ENCODE measurements around the gene MARK1.

MARK1 gene

DNA sequence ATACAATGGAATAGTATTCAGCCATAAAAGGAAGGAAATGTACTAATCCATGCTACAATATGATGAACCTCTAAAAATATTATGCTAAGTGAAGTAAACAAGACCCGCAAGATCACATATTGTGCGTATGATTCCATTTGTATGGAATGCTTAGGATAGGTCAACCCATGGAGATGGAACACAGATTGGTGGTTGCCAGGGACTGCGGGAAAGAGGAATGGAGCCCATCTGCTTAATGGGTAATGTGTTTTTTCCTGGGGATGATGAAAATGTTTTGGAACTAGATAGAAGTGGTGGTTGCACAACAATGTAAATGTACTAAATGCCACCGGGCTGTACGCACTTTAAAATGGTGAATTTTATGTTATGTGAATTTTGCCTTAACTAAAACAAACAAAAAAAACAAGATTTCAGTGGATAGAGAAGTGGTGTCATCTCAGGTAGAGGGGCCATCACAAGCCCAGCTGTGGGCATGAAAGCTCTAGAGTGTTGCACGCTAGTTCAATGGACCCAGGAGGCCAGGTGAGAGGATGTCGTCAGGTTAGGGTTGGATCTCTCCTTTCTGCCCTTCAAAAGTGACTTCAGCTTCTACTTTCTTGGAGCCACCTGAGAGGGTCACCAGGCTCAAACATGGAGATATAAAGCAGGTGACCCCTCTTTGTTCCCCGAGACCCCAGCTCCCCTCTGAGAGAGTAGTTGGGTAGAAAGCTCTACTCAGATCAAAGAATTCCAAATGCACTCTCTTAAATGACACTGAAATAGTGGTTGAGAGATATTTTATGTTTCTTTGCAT is 164.7 kb downstream of the MARK1 start:
- DNase-seq = no peak

GRCh38 chr1:220694866-220695382 is 167.0 kb downstream of the MARK1 start:
- no peak for DNase-seq

GRCh38 chr1:220695426-220695825 is 167.5 kb downstream of the MARK1 start:
- no peak for DNase-seq

DNA sequence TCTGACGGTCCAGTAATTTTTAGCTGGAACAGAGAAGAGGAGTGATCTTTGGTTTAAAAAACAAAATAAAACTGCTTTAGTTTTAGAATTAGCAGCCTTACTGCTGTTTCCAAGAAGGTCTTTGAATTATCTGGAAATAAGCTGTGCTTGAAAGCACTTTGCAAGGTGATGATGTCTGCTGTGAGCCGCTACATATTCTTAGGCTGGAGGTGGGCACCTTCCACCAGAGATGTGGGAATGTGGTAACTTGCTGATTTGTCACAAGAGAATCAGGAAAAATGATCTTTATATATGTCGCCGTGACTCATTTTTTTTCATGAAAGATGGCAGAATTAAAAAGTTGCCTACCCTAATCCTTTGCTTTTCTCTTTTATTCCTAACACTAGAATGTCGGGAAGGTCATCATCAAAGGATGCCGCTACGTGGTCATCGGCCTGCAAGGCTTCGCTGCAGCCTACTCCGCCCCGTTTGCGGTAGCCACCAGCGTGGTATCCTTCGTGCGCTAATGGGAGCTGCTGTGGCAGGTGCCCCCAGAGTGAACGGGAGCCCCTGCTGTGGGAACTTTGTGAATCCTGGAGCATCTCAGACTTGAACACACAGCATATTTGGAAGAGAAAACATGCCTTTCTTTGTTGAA is 168.4 kb downstream of the MARK1 start:
- no peak for DNase-seq

DNA sequence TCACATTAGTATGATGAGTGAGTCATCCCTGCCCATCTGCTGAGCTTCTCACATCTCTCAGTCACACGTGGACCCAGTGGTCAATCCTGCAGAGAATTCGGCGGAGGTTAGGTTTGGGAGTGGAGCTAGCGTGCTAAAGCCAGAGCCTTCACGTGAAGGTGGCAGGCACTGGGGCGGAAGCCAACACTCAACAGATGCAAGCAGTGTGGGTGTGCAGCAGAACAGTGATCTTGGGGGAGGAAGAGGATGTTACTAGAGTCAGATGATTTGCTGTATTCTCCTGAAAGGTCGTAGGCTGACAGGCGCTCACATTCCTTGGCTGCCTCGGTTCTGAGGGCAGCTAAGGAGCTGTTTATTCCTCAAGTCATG is 168.9 kb downstream of the MARK1 start:
- DNase-seq = no peak

GRCh38 chr1:220697326-220697725 is 169.4 kb downstream of the MARK1 start:
- DNase-seq = no peak

- DNase-seq = no peak
Measured at GRCh38 chr1:220698607-220699016, 170.7 kb downstream of the MARK1 start.

- DNase-seq = no peak
Measured at GRCh38 chr1:220699044-220699443, 171.1 kb downstream of the MARK1 start.

DNA sequence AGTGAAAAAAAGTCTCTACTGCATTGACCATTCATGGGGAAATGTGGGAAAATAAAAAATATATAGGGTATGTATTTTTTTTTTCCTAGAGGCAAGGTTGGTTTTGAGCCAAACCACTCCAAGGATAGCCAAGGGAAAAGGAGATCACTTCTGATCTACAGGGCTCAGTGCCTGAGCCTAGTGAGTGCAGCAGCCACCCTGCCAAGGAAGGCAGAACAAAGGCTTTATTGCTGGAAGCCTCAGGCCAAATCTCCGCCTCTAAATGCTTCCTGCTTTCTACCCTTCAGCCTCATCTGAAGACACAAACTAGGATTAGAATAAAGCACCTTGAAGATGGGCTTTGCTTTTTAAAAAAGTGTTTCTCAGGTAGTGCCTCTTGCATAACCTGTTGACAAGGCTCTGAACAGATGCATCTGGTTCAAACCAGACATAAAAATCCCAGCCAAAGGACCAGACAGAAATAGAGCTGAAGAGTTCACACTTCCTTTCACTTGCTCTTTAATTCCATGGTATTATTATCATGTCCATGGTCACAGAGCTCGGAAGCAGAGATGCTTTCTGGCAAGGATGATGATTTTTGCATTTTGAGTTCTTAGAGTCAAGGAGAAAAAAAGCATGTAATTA is 172.7 kb downstream of the MARK1 start:
- no peak for DNase-seq

DNA sequence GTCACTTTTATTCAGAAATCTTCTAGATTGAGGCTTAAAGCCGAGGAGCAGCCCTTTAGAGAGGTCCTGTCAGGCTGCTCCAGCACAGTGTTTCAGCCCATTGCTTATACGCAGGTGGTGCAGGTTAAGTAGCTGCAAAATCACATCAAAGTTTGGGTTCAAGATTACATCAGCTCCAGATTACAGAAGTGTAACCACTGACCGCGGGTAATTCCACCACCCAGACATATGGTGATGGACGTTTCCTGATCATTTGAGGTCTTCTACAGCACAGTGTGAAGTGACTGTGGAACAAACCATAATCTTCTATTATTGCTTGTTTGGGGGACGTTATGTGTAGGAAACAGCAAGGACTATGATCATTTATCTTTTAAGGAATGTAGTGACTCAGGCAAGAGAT is 174.0 kb downstream of the MARK1 start:
- no peak for DNase-seq

- DNase-seq = no peak
Measured at GRCh38 chr1:220702733-220703270, 174.9 kb downstream of the MARK1 start.

DNA sequence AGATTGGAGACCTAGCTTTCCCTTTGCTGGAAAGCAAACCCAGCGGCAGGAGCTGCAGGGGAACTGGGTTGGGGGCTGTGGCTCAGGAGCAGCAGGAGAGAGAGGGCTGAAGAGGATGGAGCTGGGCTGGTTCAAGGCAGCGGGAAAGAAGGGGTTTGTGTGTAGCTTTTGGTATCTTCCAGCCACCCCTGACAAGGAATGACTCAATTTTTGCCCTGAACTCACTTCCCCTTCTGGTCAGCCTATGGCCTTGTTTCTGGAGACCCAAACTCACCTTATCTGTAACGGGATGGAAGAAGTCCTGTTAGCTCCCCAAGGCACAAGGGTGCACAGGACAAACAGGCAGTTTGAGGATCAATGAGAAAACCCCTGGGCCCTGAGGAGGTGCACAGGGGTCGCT is 175.4 kb downstream of the MARK1 start:
- DNase-seq = no peak

GRCh38 chr1:220705782-220706181 is 177.8 kb downstream of the MARK1 start:
- no peak for DNase-seq

DNA sequence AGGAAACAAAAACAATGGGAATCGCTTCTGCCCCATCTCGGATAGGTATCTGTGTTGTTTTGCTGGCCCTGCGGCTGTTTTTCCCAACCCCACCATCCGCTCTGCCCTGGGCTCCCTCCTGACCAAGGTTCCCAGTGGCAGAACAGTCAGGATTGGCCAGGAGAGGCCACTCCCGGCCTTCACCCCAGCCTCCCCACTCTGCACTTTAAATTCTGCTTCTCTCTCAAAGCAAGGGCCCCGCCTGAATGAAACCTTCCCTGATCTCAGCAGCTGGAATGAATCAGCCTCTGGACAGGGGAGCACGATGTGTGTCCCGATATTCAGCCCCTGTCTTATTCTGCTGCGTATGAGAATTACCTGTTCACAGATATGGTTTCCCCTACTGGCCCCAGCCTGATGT is 178.5 kb downstream of the MARK1 start:
- no peak for DNase-seq

DNA sequence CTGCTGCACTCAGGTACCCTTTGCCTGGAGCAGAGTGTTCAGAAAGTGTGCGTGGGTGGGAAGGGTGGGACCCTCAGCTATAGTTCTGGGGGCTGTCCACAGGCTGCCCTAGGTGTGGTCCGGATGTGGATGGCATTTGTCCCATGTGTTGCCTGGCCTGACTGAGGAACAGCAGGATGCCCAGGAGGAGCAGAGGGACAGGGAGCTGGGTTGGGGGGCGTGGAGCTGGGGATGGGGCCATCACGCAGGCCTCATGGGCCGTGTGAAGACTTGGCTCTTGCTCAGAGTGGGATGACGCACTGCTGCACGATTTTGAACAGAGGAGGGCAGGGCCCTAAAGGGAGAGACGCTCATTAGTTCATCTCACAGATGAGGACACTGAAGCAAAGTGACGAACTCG is 179.2 kb downstream of the MARK1 start:
- no peak for DNase-seq

- no peak for DNase-seq
Measured at GRCh38 chr1:220708244-220708643, 180.3 kb downstream of the MARK1 start.

DNA sequence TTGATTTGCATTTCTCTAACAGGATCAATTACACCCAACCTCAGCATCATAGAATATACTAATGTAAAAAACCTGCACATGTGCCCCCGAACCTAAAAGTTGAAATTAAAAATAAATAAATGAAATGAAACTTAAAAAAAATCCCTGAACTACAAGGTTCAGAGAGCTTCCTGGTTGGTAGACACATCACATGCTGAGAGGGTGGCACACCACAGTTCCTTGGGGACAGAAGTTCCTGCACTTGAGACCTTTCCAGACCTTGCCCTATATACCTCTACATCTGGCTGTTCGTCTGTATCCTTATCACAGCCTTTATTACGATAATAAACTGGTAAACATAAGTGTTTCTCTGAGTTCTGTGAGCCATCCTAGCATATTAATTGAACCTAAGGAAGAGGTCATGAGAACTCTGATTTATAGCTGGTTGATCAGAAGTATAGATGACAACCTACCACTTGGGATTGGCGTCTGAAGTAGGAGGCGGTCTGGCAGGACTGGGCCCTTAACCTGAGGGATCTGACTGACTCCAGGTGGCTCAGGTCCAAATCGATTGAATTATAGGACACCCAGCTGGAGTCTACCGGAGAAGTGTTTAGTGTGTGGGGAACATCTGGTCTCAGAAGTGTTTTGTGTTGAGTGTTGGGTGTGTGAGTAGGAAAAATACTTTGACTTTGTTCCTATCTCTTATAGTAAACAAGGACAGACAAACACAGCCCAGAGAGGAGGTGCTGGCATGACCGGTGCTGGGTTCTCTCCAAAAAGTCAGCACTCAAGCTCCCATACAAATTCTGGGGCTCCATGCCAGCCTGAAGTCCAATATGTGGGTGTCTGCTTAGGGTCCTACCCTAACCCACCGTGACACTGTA is 181.2 kb downstream of the MARK1 start:
- DNase-seq = no peak

GRCh38 chr1:220710333-220710732 is 182.4 kb downstream of the MARK1 start:
- DNase-seq = no peak

GRCh38 chr1:220711056-220711809 is 183.3 kb downstream of the MARK1 start:
- no peak for DNase-seq

All from activated naive CD4-positive, alpha-beta T cell (primary cell).